ENCODE measurements around the gene CEP85.
"Not testable (repeated sequence)": the region's sequence is repeated elsewhere in the genome, so short reads cannot be mapped to it uniquely, and the experiment has no call there.

Gene CEP85

GRCh38 chr1:26290122-26290881 lies 56.3 kb downstream of the CEP85 start:
- DNase-seq (ENCODE audit: low read depth): no peak

- no peak for DNase-seq (ENCODE audit: low read depth)
These were observed 56.9 kb downstream of the CEP85 start for GRCh38 chr1:26290882-26291261.

- no peak for DNase-seq (ENCODE audit: low read depth)
These were observed 57.4 kb downstream of the CEP85 start for GRCh38 chr1:26291433-26291832.

GRCh38 chr1:26291939-26292338 lies 57.9 kb downstream of the CEP85 start:
- DNase-seq (ENCODE audit: low read depth): no peak

GRCh38 chr1:26292735-26293134 lies 58.7 kb downstream of the CEP85 start:
- DNase-seq (ENCODE audit: low read depth): not testable (repeated sequence)

- DNase-seq (ENCODE audit: low read depth): no peak
These were observed 60.0 kb downstream of the CEP85 start for GRCh38 chr1:26293911-26294463.

- no peak for DNase-seq (ENCODE audit: low read depth)
These were observed 61.5 kb downstream of the CEP85 start for GRCh38 chr1:26295194-26296138.

GRCh38 chr1:26296340-26297056 lies 62.5 kb downstream of the CEP85 start:
- DNase-seq (ENCODE audit: low read depth): no peak

- no peak for DNase-seq (ENCODE audit: low read depth)
These were observed 63.2 kb downstream of the CEP85 start for GRCh38 chr1:26297057-26297790.

- no peak for DNase-seq (ENCODE audit: low read depth)
These were observed 63.8 kb downstream of the CEP85 start for GRCh38 chr1:26297791-26298124.

- no peak for DNase-seq (ENCODE audit: low read depth)
These were observed 66.7 kb downstream of the CEP85 start for GRCh38 chr1:26300578-26301275.

- peak; percentile 70 for DNase-seq (ENCODE audit: low read depth)
These were observed 68.9 kb downstream of the CEP85 start for GRCh38 chr1:26302733-26303405.

GRCh38 chr1:26305667-26306289 lies 71.8 kb downstream of the CEP85 start:
- no peak for DNase-seq (ENCODE audit: low read depth)

GRCh38 chr1:26306290-26307229 lies 72.6 kb downstream of the CEP85 start, which contains the start of gene UBXN11:
UBXN11 (minus strand) TSS chr1:26306636; CDS start chr1:26302883, 3,753 bp downstream.
- peak; percentile 84 for DNase-seq (ENCODE audit: low read depth)

GRCh38 chr1:26307363-26307781 lies 73.4 kb downstream of the CEP85 start:
- no peak for DNase-seq (ENCODE audit: low read depth)

- DNase-seq (ENCODE audit: low read depth): not testable (repeated sequence)
These were observed 74.2 kb downstream of the CEP85 start for GRCh38 chr1:26307966-26308899.

GRCh38 chr1:26314501-26314900 lies 80.5 kb downstream of the CEP85 start:
- DNase-seq (ENCODE audit: low read depth): no peak

All from HS-5 (cell line).